NCI-H345 treated with DMSO at 0.1 percent for 48 hours (cell line): ENCODE data around the gene SLC25A29.
"Not testable (repeated sequence)": the region's sequence is repeated elsewhere in the genome, so short reads cannot be mapped to it uniquely, and the experiment has no call there.

ENCODE experiments used
- DNase-seq: peaks from one replicate; lab custom pipeline; 2025; ENCODE audit not compliant: unreplicated experiment; lab: John Stamatoyannopoulos, UW

The SLC25A29 gene

DNA sequence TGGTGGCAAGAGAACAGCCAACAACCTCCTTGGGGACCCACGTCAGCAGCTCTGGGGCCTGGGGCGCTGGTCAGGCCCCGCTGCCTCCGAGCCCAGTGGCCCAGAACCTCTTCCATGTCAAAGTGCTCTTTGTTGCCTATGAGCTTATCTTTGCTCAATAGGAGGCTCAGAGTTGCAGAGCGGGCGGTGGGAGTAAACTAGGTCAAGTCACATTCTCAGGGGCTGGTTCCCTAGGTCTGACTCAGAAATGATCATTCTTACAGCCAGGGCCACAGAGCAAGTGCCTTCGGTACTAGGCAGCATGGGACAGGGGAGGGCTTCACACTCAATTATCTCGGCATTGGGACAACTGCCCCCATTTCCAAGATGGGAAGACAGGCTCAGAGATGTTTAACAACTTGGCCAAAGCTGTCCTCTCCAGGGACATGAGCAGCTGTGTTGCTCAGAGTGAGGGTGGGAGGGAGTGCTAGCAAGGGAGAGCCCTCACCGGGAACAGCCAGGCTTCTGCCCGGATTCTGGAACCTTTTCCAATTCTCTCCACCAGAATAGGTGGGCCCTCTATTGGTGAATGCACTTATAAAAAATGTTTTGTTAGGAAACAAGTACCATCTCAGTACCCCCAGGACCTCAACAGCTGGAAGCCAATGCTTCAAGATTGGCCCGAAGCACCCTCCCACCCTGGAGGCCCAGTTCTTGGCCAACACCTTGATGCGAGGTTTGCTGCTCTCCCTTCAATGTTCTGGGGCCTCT, 11.9 kb downstream of the SLC25A29 start:
- DNase-seq, result no peak

DNA sequence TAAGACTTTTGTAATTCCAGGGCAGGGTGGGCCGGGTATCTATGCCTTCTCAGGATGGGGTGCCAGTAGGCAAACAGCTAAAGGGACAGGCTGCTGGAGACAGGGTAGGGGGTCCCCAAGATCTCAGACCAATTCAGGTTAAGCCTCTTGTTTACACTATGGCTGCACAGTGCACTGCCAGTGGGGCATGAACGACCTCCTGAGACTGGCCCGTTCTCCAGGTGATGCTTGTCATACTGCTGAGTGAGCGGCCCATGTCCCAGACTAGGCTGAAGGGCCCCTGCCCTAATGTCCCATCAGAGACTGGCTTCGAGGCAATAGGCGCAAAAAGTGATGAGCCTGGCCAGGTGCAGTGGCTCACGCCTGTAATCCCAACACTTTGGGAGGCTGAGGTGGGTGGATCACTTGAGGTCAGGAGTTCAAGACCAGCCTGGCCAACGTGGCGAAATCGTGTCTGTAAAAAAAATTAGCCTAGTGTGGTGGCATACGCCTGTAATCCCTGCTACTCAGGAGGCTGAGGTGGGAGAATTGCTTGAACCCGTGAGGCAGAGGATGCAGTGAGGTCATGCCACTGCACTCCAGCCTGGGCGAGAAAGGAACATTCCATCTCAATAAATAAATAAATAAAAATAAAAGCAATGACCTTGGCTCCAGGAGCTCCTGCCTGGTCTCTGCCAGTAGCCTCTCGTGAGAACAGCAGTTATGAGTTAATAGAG, 12.6 kb downstream of the SLC25A29 start:
- no peak for DNase-seq

DNA sequence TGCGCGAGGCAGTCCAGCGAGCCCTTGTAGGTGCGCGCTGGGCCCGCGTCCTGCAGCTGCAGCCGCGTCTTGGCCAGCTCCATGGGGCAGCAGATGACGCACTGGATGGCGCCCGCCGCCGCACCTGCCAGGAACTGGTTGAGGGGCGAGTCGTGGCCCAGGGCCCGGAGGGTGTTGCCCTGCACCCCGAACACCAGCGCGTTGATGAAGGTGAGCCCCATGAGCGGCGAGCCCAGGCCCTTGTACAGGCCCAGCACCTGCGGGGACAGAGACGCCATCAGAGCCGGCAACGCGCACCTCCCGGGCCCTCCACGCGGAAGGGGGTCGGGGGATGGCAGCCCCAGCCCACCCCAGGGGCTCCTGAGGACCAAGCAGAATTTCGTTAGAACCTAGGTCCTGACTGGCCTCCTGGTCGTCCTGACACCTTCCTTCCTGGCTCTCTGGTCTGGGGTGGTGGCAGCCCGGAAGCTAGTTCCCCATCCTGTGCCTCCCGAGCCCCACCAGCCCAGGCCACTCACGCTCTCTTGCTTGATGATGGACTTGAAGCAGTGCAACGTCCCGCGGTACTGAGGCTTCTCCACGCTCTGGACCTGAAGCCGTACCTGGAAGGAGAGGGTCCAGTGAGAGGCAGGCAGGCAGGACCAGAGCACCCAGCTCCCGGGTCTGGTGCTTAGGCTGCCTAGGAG, 13.3 kb downstream of the SLC25A29 start:
- no peak for DNase-seq

DNA sequence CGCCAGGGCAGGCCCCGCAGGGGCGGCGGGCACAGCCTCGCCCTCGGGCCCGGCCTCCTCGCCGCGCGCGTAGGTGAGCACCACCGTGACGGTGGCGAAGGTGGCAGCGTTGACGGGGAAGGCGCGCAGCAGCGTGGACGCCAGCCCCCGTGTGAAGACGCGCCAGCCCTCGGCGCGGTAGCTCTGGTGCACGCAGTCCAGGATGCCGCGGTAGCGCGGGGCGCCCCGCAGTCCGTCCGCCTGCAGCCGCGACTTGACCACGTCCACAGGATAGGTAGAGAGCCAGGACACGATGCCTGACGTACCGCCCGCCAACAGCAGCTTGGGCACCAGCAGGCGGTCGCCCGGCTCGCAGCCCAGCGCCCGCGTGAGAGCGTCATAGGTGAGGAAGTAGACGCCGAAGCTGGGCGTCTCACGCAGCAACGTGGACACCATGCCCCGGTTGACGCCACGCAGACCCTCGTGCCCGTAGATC, 13.9 kb downstream of the SLC25A29 start:
- no peak for DNase-seq

DNA sequence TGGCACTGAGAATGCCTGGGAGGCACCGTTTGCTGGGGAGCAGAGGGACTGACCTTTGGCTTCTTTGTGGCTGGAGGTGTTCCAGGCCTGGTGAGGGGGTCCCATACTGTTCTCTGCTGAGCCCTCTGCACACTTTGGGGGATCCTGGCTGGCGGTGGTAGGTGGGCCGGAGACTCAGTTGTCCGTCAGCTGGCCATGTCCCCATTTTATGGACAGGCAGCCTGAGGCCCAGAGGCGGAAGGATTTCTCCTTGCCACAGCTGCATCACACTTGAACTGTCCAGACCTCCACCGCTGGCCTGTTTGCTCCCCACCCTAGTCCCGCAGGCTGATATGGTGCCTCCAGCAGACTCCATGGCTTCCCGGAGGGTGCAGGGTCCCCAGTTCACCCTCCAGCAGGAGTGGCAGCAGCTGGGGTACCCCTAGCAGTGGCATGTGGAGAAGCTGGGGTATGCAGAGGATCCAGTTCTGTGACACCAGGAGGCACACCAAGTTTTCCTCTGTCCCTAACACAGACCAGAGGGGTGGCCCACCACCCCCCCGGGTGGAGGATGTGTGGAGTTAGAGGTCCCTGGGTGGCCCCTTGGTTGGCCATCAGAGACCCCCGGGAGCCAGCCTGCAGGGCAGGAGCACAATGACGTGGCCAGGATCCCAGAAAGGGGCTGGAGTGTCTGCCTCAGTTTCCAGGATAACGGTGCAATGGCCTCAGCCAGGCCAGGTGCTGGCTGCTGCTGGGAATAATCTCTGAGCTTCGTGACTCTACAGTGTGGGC, 14.8 kb downstream of the SLC25A29 start:
- DNase-seq, result no peak

DNA sequence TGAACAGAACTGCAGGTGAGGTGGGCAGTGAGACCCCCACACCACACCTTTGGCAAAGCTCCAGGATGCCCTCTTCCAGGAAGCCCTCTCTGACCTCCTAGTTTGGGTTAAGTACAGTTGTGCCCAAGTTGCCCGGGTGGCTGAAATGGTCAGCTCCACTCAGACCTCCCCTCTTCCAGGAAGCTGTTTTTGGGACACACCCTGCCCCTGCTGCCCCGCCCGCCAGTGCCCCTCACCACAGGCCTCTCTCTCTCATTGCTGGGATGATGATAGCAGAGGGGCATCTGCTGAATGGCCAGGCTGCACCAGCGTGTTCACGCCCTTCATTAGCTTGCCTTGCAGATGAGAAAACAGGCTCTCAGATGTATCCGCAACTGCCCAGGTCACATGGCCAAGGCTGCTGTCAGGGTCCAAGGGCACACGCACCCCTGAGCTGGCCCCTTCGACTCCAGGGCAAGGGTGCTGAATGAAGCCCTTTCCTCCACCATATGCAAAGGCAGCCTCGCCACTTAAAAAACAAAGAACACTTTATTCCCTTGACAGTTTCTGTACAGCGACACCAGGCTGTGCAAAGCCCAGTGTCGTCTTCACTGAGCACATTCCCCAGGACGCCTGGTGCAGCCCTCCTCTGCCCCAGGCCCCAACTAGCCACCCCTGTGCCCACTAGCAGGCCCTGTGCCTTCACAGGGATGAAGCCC, 15.5 kb downstream of the SLC25A29 start:
- no peak for DNase-seq

DNA sequence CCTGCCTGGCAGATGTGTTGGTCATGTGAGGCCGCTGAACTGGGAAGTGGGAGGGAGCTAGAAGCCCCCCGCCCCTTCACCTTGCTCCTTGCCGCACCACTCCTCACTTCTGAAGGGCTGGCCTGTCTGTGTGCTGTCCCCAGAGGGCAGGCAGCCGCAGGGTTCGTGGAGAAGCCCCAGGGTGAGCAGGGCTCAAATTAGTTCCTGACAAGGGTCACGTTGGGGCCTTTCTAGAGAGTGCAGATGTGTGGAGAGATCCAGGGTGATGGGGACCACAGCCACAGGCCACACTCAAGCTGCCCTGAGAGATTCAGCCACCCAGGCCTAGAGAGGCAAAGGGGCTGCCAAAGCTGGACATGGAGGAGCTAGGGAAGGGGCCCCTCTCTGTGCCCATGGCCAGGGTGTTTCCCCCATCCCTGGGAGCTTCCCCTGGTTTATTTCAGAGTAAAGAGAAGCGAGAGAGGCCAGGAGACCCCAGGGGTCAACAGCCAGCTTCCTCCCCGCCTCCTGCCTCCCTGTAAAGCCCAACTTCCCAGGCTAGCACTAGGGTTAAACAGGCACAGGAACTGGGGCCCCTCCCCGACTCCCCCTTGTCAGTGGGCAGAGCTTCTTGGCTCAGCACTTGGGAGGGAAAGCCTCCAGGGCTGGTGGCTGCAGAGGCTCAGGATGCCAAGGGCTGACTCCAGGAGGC, 16.2 kb downstream of the SLC25A29 start:
- no peak for DNase-seq

DNA sequence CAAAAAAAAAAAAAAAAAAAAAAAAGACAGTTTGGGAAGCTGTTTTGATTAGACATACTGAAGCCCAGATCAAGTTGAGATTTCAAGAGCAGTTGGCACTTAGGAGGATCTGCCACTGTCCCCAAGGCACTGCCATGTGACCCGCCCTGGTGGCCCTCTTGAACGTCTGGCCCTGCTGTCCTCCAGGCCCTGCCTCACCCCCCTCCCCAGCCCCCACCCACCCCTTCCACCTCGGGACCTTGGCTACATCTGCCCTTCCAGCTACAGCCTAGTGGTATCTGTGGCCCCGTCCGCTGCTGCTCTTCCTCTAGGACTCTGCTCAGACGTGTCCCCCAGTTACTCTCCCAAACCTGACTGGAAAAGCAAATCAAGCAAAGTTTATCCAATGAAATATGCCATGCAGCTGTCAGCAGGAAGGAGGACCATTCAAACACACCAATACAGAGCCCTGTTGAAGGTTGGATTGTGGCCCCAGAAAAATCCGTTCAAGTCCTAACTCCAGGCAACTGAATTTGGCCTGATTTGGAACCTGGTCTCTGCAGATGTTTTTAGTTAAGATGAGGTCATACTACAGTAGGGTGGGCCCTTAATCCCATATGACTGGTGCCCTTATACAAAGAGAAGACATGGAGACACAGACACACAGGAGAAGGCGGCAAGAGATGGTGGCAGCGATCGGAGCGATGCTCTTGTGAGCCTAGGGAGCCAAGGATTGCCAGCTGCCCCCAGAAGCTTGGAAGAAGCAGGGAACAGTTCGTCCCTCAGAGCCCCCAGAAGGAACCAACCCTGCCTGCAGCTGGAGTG, 17.7 kb downstream of the SLC25A29 start:
- no peak for DNase-seq

DNA sequence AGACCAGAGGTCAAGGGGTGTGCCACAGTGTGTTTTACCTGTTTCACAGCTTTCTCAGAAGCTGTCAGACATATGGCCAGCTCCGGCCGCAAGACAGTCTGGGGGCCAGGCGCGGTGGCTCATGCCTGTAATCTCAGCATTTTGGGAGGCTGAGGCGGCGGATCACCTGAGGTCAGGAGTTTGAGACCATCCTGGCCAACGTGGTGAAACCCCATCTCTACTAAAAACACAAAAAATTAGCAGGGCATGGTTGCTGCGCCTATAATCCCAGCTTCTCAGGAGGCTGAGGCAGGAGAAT, 18.3 kb downstream of the SLC25A29 start:
- not testable (repeated sequence) for DNase-seq

DNA sequence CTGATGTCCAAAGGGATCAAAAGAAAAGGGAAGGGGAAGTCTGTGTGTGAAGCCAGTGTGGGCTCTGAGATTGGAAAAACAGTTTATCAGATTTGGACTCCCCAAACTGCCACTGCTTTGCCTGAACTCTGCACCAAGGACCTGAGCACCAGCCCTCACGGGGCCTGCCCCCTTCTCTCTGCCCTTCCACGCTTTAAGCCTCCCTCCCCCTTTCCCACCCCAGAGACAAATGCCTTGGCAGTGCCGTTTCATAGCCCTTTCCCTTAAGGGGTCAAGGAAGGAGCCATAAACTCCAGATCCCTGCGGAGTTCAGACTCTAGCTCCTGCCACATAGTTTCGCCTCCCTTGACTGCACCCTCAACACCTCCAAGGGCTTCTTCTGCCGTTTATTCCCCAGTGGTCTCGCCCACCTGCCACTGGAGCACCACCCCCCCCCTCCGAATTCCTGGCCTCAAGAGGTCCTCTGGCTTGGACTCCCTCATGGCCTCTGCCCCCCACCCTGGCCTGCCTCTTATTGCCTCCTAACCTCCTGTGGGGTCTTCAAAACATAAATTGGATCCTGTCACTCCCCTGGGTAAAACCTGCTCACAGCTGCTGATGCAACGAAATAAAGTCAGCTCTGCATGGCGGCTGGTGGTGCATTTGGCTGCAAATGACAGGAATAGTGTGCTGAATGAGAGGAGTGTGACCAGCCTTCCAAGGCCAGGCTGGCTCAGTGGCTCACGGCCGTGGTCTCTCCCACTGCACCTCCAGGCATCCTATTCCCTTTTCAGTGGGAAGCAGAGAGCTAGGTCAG, 18.8 kb downstream of the SLC25A29 start:
- no peak for DNase-seq

DNA sequence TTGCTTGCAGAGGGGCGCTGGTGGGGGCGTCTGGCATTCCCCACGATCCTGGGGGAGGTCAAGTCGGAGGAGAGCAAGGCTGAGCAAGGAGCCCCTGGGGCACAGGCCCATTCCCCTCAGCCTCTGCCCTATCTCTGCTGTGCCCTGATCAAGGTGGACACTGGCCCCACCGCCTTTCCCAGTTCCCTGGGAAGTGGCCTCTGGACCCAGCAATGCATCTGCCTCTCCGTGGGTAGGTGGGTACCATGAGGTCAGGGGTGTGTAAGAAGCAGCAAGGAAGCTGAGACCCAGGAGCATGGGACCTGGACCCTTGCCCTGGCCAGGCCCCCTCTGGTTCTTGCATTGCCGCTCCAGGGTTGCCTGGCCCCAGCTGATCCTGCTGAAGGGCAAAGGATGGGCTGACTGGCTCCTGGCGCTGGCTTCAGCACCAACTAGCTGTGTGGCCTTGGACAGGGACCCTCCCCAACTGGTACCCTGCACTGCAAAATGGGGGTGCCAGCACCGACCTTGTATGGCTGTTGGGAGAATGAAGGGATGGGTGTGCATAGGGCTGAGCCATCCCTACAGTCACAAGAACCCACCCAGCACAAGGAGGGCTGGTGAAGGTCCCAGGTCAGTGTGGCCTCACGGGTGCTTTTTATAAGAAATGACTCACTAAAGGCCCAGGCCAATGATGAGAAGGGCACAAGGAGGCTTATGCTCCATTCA, 19.6 kb downstream of the SLC25A29 start:
- no peak for DNase-seq

DNA sequence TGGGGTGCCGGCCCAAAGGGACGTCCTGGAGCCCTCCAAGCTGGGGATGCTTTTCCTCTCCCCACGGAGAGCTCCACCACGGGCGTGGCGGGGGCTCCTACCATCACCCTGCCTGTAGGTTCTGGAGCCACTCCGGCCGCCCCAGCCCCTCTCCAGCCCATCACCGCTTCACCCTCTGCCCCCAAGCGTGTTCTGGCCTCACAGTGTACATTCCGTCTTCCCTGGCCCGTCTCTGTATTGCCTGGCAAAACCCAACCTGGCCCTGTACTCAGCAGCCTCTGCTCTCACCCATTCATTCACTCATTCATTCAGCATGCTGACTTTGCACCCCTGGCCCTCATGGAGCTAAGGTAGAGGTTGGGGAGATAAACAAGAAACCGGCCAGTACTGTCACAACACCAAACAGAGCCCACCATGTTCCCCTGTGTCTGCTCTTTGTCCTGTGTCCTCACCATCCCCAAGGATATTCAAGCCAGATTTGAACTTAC, 20.3 kb downstream of the SLC25A29 start:
- no peak for DNase-seq

DNA sequence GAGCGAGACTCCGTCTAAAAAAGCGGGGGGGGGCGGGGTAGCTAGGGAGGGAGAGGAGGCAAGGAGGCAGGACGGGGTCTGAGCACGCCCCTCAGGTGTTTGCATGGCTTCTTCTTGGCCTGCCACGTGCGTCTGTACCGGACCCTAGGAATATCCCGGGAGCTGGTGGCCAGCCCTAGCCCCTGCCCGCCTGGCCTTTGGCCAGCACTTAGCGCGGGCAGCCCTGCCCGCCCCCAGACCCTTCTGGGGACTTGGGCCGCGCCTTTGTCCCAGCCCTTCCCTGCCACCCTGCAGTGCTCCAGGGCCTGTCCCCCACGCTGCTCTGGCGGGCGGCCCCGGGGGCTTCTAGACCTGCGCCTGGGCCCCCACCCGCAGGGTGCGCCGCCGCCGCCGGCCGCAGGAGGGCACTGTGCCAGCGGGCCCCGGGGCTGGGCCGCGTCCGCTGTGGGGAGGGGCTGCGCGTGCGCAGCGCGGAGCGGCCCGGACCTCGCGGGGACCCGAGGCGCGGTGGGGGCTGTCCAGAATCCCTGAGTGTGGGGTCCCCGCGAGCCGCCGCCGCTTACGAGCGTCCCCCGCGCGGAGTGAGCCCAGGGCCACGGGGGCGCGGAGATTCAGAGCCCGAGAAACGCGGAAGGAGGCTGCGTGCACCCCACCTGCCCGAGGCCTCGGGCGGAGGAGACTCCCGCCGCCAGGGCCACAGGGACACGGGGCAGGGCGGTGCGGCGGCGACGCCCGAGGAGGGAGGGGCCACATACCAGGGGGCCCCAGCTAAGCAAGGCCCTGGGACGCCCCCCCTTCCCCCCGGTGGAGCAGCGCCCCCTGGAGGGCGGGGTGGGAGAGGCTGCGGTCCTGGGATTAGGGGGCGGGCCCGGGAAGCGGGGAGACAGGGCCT, 21.0 kb downstream of the SLC25A29 start:
- DNase-seq, result peak; percentile 40

DNA sequence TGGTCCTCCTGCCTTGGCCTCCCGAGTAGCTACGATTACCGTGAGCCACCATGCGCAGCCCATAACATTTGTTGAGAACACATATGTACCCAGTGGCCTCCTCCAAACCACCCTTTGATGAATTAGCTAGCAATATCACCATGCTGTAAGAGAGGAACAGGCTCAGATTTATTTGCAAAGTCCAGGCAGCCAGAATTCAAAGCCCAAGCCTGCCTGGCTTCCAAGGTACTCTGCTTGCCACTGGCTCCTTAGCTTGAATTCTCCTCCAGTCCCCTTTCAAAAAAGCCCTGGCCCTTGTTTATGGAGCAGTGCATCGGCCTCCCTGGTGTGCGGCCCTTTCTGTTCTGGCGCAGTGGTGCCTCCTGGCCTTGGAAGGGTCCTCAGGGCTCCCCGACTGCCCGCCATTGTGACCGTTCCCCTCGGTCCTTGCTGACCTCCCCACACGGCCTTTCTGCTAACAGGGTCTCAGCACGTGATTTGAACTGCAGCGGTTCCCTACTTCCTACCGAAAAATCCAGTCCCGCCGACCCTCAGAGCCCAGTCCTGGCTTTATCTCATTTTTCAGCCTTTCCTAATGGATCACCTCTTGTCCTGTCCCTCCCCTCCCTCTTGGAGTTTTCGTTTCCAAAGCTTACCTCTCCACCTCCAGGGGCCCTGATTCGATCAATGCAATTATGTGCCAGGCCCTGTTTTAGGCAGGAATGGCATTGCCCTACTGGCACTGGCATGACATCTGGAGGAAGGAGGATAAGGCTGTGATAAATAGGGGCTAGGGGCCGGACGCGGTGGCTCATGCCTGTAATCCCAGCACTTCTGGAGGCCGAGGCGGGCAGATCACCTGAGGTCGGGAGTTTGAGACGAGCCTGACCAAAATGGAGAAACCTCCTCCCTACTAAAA, 22.0 kb downstream of the SLC25A29 start:
- DNase-seq, result no peak

DNA sequence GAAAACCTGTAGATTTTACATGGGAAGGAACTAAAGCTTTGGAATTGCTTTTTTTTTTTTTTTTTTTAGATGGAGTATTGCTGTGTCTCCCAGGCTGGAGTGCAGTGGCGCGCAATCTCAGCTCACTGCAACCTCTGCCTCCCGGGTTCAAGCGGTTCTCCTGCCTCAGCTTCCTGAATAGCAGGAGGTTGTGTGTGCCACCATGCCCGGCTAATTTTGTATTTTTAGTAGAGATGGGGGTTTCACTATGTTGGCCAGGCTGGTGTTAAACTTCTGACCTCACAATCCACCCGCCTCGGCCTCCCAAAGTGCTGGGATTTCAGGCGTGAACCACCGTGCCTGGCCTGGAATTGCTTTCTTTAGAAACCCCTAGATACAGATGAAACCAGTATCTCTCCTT, 22.8 kb downstream of the SLC25A29 start:
- not testable (repeated sequence) for DNase-seq
